SU-DHL-6 (cell line): ENCODE data around the gene OR10A7.

Experiments
- EZH2phosphoT487 ChIP-seq: fragments of 200-600 bp; sonication (generic), shearing (Covaris generic); conservative IDR thresholded peaks from 2 replicates; pipeline ENCODE4 v1.6.1; 2018; ENCODE audit warnings: mild to moderate bottlenecking, antibody characterized with exemption, low read length, moderate library complexity, mixed read lengths
- TF ChIP-seq, protein P1 (sequence below): fragments of 200-600 bp; sonication (generic); IDR thresholded peaks from one replicate; pipeline ENCODE4 v1.5.1; 2017; ENCODE audit warnings: antibody characterized with exemption, mild to moderate bottlenecking, low read length, moderate library complexity; ENCODE audit not compliant: insufficient read depth, poor library complexity, severe bottlenecking

DNA sequence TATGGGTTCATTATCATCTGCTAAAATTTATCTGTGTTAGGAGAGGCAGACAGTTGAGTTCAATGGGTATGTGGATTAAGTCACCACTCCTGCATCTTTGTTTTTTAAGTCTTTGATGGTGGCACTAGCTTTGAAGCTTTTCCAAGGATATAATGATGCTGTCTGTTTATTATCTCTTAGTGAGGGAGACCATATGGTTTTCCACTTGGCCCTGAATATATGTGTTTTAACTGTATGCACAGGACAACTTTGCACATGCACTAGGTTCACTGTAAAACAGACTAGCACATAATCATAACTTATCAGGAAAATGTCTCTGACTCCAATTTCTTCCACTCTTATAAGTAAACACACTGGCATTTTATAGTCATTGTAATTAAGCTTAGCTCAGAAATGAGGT, 32.5 kb downstream of the OR10A7 start:
- TF ChIP-seq, protein P1, sequence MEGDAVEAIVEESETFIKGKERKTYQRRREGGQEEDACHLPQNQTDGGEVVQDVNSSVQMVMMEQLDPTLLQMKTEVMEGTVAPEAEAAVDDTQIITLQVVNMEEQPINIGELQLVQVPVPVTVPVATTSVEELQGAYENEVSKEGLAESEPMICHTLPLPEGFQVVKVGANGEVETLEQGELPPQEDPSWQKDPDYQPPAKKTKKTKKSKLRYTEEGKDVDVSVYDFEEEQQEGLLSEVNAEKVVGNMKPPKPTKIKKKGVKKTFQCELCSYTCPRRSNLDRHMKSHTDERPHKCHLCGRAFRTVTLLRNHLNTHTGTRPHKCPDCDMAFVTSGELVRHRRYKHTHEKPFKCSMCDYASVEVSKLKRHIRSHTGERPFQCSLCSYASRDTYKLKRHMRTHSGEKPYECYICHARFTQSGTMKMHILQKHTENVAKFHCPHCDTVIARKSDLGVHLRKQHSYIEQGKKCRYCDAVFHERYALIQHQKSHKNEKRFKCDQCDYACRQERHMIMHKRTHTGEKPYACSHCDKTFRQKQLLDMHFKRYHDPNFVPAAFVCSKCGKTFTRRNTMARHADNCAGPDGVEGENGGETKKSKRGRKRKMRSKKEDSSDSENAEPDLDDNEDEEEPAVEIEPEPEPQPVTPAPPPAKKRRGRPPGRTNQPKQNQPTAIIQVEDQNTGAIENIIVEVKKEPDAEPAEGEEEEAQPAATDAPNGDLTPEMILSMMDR = no peak
- TF ChIP-seq EZH2phosphoT487 = no peak
